NCI-H69 (cell line): ENCODE measurements around the gene TLK1.
A peak's percentile ranks its signal among the peaks of the same experiment; 100 is the strongest.
"Not testable (repeated sequence)": the region's sequence is repeated elsewhere in the genome, so short reads cannot be mapped to it uniquely, and the experiment has no call there.

Source experiments
- DNase-seq: peaks from one replicate; lab custom pipeline; 2025; lab: John Stamatoyannopoulos, UW

TLK1 gene

GRCh38 chr2:171169333-171169732 is 8.6 kb upstream of the TLK1 start:
- DNase-seq: no peak

- DNase-seq: no peak
These were observed 6.8 kb upstream of the TLK1 start for GRCh38 chr2:171167352-171167997.

- no peak for DNase-seq
These were observed 5.8 kb upstream of the TLK1 start for GRCh38 chr2:171166328-171166983.

GRCh38 chr2:171165967-171166327 is 5.3 kb upstream of the TLK1 start:
- DNase-seq: no peak

GRCh38 chr2:171163261-171163660 is 2.6 kb upstream of the TLK1 start:
- no peak for DNase-seq

DNA sequence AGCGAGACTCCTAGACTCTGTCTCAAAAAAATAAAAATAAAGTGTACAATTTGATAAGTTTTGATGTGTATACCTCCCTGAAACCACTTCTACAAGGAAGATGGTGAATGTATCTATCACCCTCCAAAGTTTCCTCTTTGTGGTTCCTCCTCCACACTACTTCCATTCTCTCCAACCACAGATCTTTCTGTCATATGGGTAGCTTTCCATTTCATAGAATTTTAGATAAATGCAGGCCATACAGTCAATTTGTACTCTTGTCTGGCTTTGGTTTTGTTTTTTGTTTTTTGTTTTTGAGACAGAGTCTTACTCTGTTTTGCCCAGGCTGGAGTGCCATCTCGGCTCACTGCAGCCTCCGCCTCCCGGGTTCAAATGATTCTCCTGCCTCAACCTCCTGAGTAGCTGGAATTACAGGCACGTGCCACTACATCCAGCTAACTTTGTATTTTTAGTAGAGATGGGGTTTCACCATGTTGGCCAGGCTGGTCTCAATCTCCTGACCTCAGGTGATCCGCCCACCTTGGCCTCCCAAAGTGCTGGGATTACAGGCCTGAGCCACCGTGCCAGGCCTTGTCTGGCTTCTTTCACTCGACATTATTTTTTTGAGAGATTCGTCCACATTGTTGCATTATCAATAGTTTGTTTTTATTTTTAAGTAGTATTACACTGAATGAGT is 2.0 kb upstream of the TLK1 start:
- DNase-seq: not testable (repeated sequence)

GRCh38 chr2:171160956-171161740 is 455 bp upstream of the TLK1 start:
- peak; percentile 93 for DNase-seq

- DNase-seq: peak; percentile 86
These were observed 1.1 kb downstream of the TLK1 start for GRCh38 chr2:171159372-171160118.

- peak; percentile 70 for DNase-seq
These were observed 1.8 kb downstream of the TLK1 start for GRCh38 chr2:171158790-171159371.

DNA sequence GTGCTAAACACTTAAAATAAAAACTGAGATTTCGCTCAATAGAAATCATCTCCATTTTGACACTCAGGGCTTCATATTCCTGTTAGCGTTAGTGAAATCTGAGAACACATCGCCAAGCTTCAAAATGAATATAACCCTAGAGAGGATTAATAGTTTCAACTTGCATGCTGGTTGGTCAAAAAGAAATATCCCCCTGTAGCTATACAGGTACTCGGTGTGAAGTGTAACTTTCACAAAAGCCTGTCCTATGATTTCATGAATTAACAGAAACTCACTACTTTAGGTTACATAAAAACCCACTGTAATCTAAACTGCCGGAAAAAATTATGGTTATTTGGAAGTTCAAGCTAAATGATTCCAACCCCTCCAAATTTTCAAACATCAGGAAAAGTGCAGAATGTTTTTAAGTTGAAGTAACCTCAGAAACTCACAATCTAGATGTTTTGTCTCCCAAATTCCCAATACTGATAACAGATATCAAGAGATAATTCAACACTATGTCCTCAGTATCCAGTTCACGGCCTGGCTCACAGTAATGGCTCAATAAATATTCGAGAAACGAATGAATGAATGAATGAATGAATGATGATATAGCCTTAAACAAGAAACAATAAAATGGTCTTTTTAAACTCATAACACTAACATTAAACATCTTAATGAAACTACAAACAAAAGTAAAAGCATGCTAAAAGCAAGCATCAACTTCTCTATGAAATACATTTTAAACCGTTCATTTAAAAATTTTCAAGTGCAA is 2.5 kb downstream of the TLK1 start:
- peak; percentile 40 for DNase-seq

DNA sequence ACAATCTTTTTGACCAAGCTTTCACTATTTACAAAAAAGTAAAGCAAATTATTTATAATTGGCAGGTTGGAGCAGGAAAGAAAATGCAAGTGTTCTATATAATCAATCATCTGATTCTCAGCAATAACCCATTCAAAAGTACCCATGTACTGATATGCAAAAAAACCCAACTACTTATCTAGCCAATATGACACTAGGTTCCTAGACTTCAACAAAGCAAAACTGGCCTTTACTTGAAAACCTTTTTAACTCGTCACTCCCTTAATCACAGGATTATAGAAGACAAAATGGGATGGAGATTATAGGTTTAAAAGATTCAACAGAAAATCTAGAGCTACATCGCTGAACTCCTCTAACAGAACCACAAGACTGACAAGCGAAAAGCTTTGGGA is 3.6 kb downstream of the TLK1 start:
- DNase-seq: peak; percentile 17

- DNase-seq: no peak
These were observed 6.3 kb downstream of the TLK1 start for GRCh38 chr2:171154348-171154747.

DNA sequence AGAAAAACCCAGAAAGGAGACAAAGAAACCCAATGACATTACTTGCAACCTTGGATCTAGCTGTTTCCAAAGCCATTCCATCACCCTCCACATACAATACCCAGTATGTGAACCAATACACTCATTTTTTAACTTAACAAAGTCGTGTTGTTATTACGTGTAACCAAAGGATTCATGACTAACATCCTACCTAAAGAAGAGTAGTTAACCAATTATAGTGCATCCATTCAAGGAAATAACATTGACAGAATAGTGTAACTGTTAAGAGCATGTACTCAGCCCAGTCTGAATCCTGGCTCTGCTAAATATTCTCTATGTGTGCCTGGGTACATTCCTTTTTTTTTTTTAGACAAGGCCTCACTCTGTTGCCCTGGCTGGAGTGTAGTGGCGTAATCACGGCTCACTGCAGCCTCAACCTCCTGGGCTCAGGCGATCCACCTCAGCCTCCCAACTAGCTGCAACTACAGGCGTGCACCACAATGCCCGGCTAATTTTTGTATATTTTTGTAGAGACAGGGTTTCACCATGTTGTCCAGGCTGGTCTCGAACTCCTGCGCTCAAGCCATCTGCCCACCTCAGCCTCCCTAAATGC is 9.9 kb downstream of the TLK1 start:
- no peak for DNase-seq

- DNase-seq: no peak
These were observed 10.6 kb downstream of the TLK1 start for GRCh38 chr2:171149986-171150693.

- DNase-seq: no peak
These were observed 11.3 kb downstream of the TLK1 start for GRCh38 chr2:171149171-171149938.

- no peak for DNase-seq
These were observed 13.6 kb downstream of the TLK1 start for GRCh38 chr2:171147081-171147480.

DNA sequence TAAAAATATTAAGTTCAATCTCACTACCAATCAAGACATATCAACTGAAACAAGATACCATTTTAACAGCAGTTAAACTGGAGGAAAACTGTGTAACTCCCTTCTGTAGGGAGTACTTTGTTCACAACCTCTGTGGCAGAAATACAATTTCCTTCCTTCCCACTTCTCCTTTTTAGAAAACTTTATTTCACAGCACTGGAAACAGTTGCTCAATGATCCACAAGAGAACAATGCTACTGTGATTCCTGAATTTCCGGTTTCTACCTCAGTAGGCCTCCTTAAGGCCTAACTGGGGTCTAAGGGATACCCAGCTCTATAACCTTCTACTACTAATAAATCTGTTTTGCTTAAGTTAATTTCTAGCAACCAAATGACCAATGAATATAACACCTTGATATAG is 14.1 kb downstream of the TLK1 start:
- no peak for DNase-seq

- DNase-seq: no peak
These were observed 14.6 kb downstream of the TLK1 start for GRCh38 chr2:171146071-171146470.

- no peak for DNase-seq
These were observed 17.0 kb downstream of the TLK1 start for GRCh38 chr2:171143670-171144062.
